GM23338 (cell line): ENCODE results near the gene TBX6. TPM values are rescaled to one million over a fixed set of nuclear protein-coding genes. Genes with fewer than 3 reads are reported as not detected.

Source experiments
- ATAC-seq: fragments of 200-7000 bp; cut with Tn5 transposase; 3 replicates; pipeline ENCODE4 v1.9.1; 2020
- DNase-seq: peaks from one replicate; pipeline ENCODE4 v3.0.0-alpha.2; 2015; ENCODE audit warnings: low spot score
- H2AFZ ChIP-seq: fragments of 200-600 bp; sonication (generic); 2 replicates; pipeline ENCODE4 v1.8.0; 2016; ENCODE audit warnings: antibody characterized with exemption, mild to moderate bottlenecking, moderate library complexity
- H3F3A ChIP-seq: fragments of 200-600 bp; sonication (generic); replicated peaks from 2 replicates; pipeline ENCODE4 v1.8.0; 2017; ENCODE audit warnings: antibody characterized with exemption, mixed run types, low read depth
- H3K27ac ChIP-seq: fragments of 200-600 bp; sonication (generic); 2 replicates; pipeline ENCODE4 v1.6.1; 2016; ENCODE audit warnings: low read depth
- H3K27me3 ChIP-seq: fragments of 200-600 bp; sonication (generic); 2 replicates; pipeline ENCODE4 v1.8.0; 2016; ENCODE audit warnings: mild to moderate bottlenecking, mixed run types, moderate library complexity; ENCODE audit not compliant: insufficient read depth
- H3K36me3 ChIP-seq: fragments of 200-600 bp; sonication (generic); 2 replicates; pipeline ENCODE4 v1.8.0; 2016; ENCODE audit warnings: mild to moderate bottlenecking; ENCODE audit not compliant: insufficient read depth
- H3K4me1 ChIP-seq: fragments of 200-600 bp; sonication (generic); 2 replicates; pipeline ENCODE4 v1.8.0; 2016; ENCODE audit warnings: mild to moderate bottlenecking, moderate library complexity; ENCODE audit not compliant: insufficient read depth
- H3K4me2 ChIP-seq: fragments of 200-600 bp; sonication (generic); 2 replicates; pipeline ENCODE4 v1.7.1; 2017; ENCODE audit warnings: mixed run types
- H3K4me3 ChIP-seq: fragments of 200-600 bp; sonication (generic); 2 replicates; pipeline ENCODE4 v1.6.1; 2016; ENCODE audit warnings: mixed run types
- H3K79me2 ChIP-seq: fragments of 200-600 bp; sonication (generic); replicated peaks from 2 replicates; pipeline ENCODE4 v1.8.0; 2017; ENCODE audit warnings: mild to moderate bottlenecking; ENCODE audit not compliant: insufficient read depth
- H3K9me2 ChIP-seq: fragments of 200-600 bp; sonication (generic); 2 replicates; pipeline ENCODE4 v1.8.0; 2017; ENCODE audit not compliant: insufficient read depth
- H4K20me1 ChIP-seq: fragments of 200-600 bp; sonication (generic); replicated peaks from 2 replicates; pipeline ENCODE4 v1.8.0; 2017; ENCODE audit warnings: mild to moderate bottlenecking; ENCODE audit not compliant: insufficient read depth
- H3K27ac Mint-ChIP-seq: 2 replicates; pipeline ENCODE4 v1.8.0; 2020; ENCODE audit warnings: inconsistent platforms, mild to moderate bottlenecking, moderate library complexity, mixed read lengths
- H3K27me3 Mint-ChIP-seq: 3 replicates; pipeline ENCODE4 v1.8.0; 2022; ENCODE audit warnings: low read depth, mild to moderate bottlenecking, moderate library complexity, mixed read lengths, inconsistent platforms; ENCODE audit not compliant: insufficient read depth, poor library complexity
- H3K36me3 Mint-ChIP-seq: 3 replicates; pipeline ENCODE4 v1.8.0; 2021; ENCODE audit warnings: low read depth, mild to moderate bottlenecking, inconsistent platforms, moderate library complexity, mixed read lengths
- H3K4me1 Mint-ChIP-seq: 3 replicates; pipeline ENCODE4 v1.8.0; 2020; ENCODE audit warnings: mild to moderate bottlenecking, inconsistent platforms, mixed read lengths
- H3K4me3 Mint-ChIP-seq: 3 replicates; pipeline ENCODE4 v1.8.0; 2021; ENCODE audit warnings: moderate library complexity, mild to moderate bottlenecking, inconsistent platforms, mixed read lengths
- H3K9me3 Mint-ChIP-seq: 3 replicates; pipeline ENCODE4 v1.8.0; 2020; ENCODE audit warnings: moderate library complexity, mild to moderate bottlenecking, inconsistent platforms, mixed read lengths
- JUNB ChIP-seq: IDR thresholded peaks from one replicate; pipeline ENCODE4 v1.6.1; 2016; ENCODE audit warnings: antibody characterized with exemption; ENCODE audit not compliant: unreplicated experiment
- NANOG ChIP-seq: IDR thresholded peaks from 2 replicates; pipeline ENCODE4 v1.6.1; 2016; ENCODE audit warnings: antibody characterized with exemption, borderline replicate concordance
- STAT1 ChIP-seq: IDR thresholded peaks from one replicate; pipeline ENCODE4 v1.6.1; 2016; ENCODE audit warnings: antibody characterized with exemption; ENCODE audit not compliant: unreplicated experiment
- ZNF114 ChIP-seq: fragments of 250-450 bp; sonication (Bioruptor Pico); IDR thresholded peaks from 2 replicates; pipeline ENCODE4 v1.5.0; 2020; ENCODE audit warnings: mild to moderate bottlenecking, moderate library complexity
- ZNF462 ChIP-seq: fragments of 250-450 bp; sonication (Bioruptor Pico); IDR thresholded peaks from 2 replicates; pipeline ENCODE4 v1.5.0; 2020; ENCODE audit warnings: mild to moderate bottlenecking, moderate library complexity
- polyA plus RNA-seq: library from polyadenylated mRNA; unstranded; fragments of >200 nt; fragmentation: Nextera tagmentation; extraction: Ambion mirVana; gene quantifications from 2 replicates; pipeline ENCODE4 v1.2.1, GENCODE V29; 2016
- total RNA-seq: library from RNA; depleted of rRNA; stranded (reverse); fragments of >200 nt; shearing (Covaris generic); gene quantifications from 2 replicates; pipeline ENCODE4 v1.2.3, GENCODE V29; 2014
- TF ChIP-seq, protein P1 (sequence below), 2 experiments: fragments of 200-600 bp in 1 of 2; sonication (generic) in 1 of 2; conservative IDR thresholded peaks; 2 replicates each; pipeline versions ENCODE4 v1.5.1 to v1.6.1; 2016 to 2017; ENCODE audit warnings: antibody characterized with exemption in 2 of 2, low read depth in 2 of 2, mild to moderate bottlenecking in 2 of 2, moderate library complexity in 1 of 2

Gene TBX6
- total and polyA plus RNA-seq, 2 experiments from 2014 or later: 1.1 to 2.4 TPM

- peaks cover 34% of the 10 kb centered on the region for H3K79me2 ChIP-seq
Measured at GRCh38 chr16:30078744-30079143, 13.0 kb downstream of the TBX6 start.

More at GRCh38 chr16:30078744-30079143, 13.0 kb downstream of the TBX6 start:
- Histone ChIP-seq H3K36me3 (peaks cover 9% of the 10 kb centered on the region), H3K4me3 (no peak overlapping the region), H3K27me3 (no peaks in the 10 kb centered on the region), H3K9me2 (no peaks in the 10 kb centered on the region), H2AFZ (no peak overlapping the region), H3K27ac (no peak overlapping the region), H3K4me2 (no peak overlapping the region), H3K4me1 (peaks cover 16% of the 10 kb centered on the region), H4K20me1 (peaks cover 25% of the 10 kb centered on the region), H3F3A (peaks cover 15% of the 10 kb centered on the region)
- no peak for TF ChIP-seq STAT1
- no peak for TF ChIP-seq NANOG
- TF ChIP-seq JUNB: no peak
- no peak for TF ChIP-seq ZNF462 (CRISPR knock-in tag)
- no peak for TF ChIP-seq ZNF114
- TF ChIP-seq, protein P1, sequence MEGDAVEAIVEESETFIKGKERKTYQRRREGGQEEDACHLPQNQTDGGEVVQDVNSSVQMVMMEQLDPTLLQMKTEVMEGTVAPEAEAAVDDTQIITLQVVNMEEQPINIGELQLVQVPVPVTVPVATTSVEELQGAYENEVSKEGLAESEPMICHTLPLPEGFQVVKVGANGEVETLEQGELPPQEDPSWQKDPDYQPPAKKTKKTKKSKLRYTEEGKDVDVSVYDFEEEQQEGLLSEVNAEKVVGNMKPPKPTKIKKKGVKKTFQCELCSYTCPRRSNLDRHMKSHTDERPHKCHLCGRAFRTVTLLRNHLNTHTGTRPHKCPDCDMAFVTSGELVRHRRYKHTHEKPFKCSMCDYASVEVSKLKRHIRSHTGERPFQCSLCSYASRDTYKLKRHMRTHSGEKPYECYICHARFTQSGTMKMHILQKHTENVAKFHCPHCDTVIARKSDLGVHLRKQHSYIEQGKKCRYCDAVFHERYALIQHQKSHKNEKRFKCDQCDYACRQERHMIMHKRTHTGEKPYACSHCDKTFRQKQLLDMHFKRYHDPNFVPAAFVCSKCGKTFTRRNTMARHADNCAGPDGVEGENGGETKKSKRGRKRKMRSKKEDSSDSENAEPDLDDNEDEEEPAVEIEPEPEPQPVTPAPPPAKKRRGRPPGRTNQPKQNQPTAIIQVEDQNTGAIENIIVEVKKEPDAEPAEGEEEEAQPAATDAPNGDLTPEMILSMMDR (conservative IDR thresholded peaks at IDR 0.05; ENCODE audit: low read depth in 2 of 2): no peak
- Mint-ChIP-seq H3K4me1 (peaks cover 10% of the 10 kb centered on the region), H3K27ac (no peak overlapping the region), H3K36me3 (peaks cover 67% of the 10 kb centered on the region), H3K4me3 (no peak overlapping the region), H3K27me3 (peaks cover 22% of the 10 kb centered on the region), H3K9me3 (no peaks in the 10 kb centered on the region)
- ATAC-seq (no peak), DNase-seq (no peak)
